Activated CD8-positive, alpha-beta T cell treated with anti-CD3 and anti-CD28 coated beads, Interleukin-2, amount 10 ng/mL, durations not matched to agents 7 days and 5 days (primary cell): ENCODE measurements around the gene SYNPR. TPM values are rescaled to one million over a fixed set of nuclear protein-coding genes. Genes with fewer than 3 reads are reported as not detected.

ENCODE experiments used
- ATAC-seq: fragments of 150-1000 bp; cut with Tn5 transposase; one replicate; pipeline ENCODE4 v1.10.0; 2021; ENCODE audit warnings: moderate library complexity
- CTCF ChIA-PET: fragments of 350-600 bp; sonication (Branson Sonifier 250); formaldehyde crosslinking; loops from one replicate; lab custom pipeline; 2021; ENCODE audit warnings: antibody characterized with exemption; lab: Charles Lee
- POLR2A ChIA-PET: fragments of 350-600 bp; sonication (Branson Sonifier 250); formaldehyde crosslinking; loops from one replicate; lab custom pipeline; 2021; ENCODE audit warnings: antibody characterized with exemption; lab: Charles Lee
- DNase-seq: peaks from one replicate; pipeline ENCODE4 v3.0.0-alpha.2; 2020
- H3K27ac Mint-ChIP-seq: one replicate; pipeline ENCODE4 v1.8.0; 2021; ENCODE audit warnings: mild to moderate bottlenecking, mixed read lengths
- H3K27me3 Mint-ChIP-seq: one replicate; pipeline ENCODE4 v1.8.0; 2021; ENCODE audit warnings: low read depth, mixed read lengths
- H3K36me3 Mint-ChIP-seq: one replicate; pipeline ENCODE4 v1.8.0; 2021; ENCODE audit warnings: low read depth, mixed read lengths
- H3K4me1 Mint-ChIP-seq: one replicate; pipeline ENCODE4 v1.8.0; 2021; ENCODE audit warnings: low read depth, mixed read lengths
- H3K4me3 Mint-ChIP-seq: one replicate; pipeline ENCODE4 v1.8.0; 2021; ENCODE audit warnings: mild to moderate bottlenecking, mixed read lengths
- H3K9me3 Mint-ChIP-seq: one replicate; pipeline ENCODE4 v1.8.0; 2022; ENCODE audit warnings: mixed read lengths; ENCODE audit not compliant: insufficient read depth
- total RNA-seq, 2 experiments: library from RNA; stranded (reverse); gene quantifications; one replicate each; pipeline ENCODE4 v1.2.3, GENCODE V29; 2021

SYNPR gene
- total RNA-seq, 2 experiments from 2014 or later: not detected

- H3K4me1 Mint-ChIP-seq: no peaks in the 10 kb centered on the region
- H3K36me3 Mint-ChIP-seq: no peaks in the 10 kb centered on the region
- H3K4me3 Mint-ChIP-seq: no peak overlapping the region
- no peaks in the 10 kb centered on the region for H3K9me3 Mint-ChIP-seq
- ChIA-PET POLR2A (no interaction called here), CTCF (no interaction called here)
- DNase-seq (no peak), ATAC-seq (no peak)
- H3K27ac Mint-ChIP-seq: no peak overlapping the region
- no peaks in the 10 kb centered on the region for H3K27me3 Mint-ChIP-seq
Observed at GRCh38 chr3:63654211-63654610, 376.1 kb downstream of the SYNPR start.

GRCh38 chr3:63654931-63655330 lies 376.8 kb downstream of the SYNPR start:
- no peak for DNase-seq
- no peaks in the 10 kb centered on the region for H3K36me3 Mint-ChIP-seq
- H3K4me3 Mint-ChIP-seq: no peak overlapping the region
- H3K27me3 Mint-ChIP-seq: no peaks in the 10 kb centered on the region
- H3K27ac Mint-ChIP-seq: no peak overlapping the region
- ATAC-seq: no peak
- H3K9me3 Mint-ChIP-seq: no peaks in the 10 kb centered on the region
- no peaks in the 10 kb centered on the region for H3K4me1 Mint-ChIP-seq
- ChIA-PET POLR2A (no interaction called here), CTCF (no interaction called here)

- no peak for ATAC-seq
- POLR2A ChIA-PET: no interaction called here
Observed at GRCh38 chr3:63655519-63655918, 377.4 kb downstream of the SYNPR start.

GRCh38 chr3:63656786-63657185 lies 378.7 kb downstream of the SYNPR start:
- ATAC-seq (no peak), DNase-seq (no peak)
- Mint-ChIP-seq H3K9me3 (no peaks in the 10 kb centered on the region), H3K4me3 (no peak overlapping the region), H3K4me1 (no peaks in the 10 kb centered on the region), H3K36me3 (no peaks in the 10 kb centered on the region), H3K27ac (no peak overlapping the region), H3K27me3 (no peaks in the 10 kb centered on the region)
- ChIA-PET POLR2A (no interaction called here), CTCF (no interaction called here)

More at GRCh38 chr3:63655519-63655918, 377.4 kb downstream of the SYNPR start:
- H3K4me1 Mint-ChIP-seq: no peaks in the 10 kb centered on the region
- H3K36me3 Mint-ChIP-seq: no peaks in the 10 kb centered on the region
- no peaks in the 10 kb centered on the region for H3K9me3 Mint-ChIP-seq
- CTCF ChIA-PET: no interaction called here
- DNase-seq: no peak
- H3K4me3 Mint-ChIP-seq: no peak overlapping the region
- no peak overlapping the region for H3K27ac Mint-ChIP-seq
- H3K27me3 Mint-ChIP-seq: no peaks in the 10 kb centered on the region

GRCh38 chr3:63661242-63661641 lies 383.1 kb downstream of the SYNPR start:
- Mint-ChIP-seq H3K36me3 (no peaks in the 10 kb centered on the region), H3K4me3 (no peak overlapping the region), H3K4me1 (no peaks in the 10 kb centered on the region), H3K27me3 (no peaks in the 10 kb centered on the region), H3K27ac (no peak overlapping the region), H3K9me3 (no peaks in the 10 kb centered on the region)
- POLR2A ChIA-PET: no interaction called here
- no peak for DNase-seq
- ATAC-seq: no peak
- CTCF ChIA-PET: interaction anchor here (0.6 kb wide), 1 partner anchor 17 kb away, joined by 3 read pairs; no protein-coding TSS in a partner anchor

GRCh38 chr3:63662011-63662410 lies 383.9 kb downstream of the SYNPR start:
- Mint-ChIP-seq H3K4me3 (no peak overlapping the region), H3K9me3 (no peaks in the 10 kb centered on the region), H3K36me3 (no peaks in the 10 kb centered on the region), H3K27me3 (no peaks in the 10 kb centered on the region), H3K27ac (no peak overlapping the region), H3K4me1 (no peaks in the 10 kb centered on the region)
- DNase-seq (no peak), ATAC-seq (no peak)
- CTCF ChIA-PET: no interaction called here
- POLR2A ChIA-PET: no interaction called here

GRCh38 chr3:63662500-63662899 lies 384.4 kb downstream of the SYNPR start:
- Mint-ChIP-seq H3K27me3 (no peaks in the 10 kb centered on the region), H3K4me3 (no peak overlapping the region), H3K9me3 (no peaks in the 10 kb centered on the region), H3K4me1 (no peaks in the 10 kb centered on the region), H3K27ac (no peak overlapping the region), H3K36me3 (no peaks in the 10 kb centered on the region)
- CTCF ChIA-PET: no interaction called here
- POLR2A ChIA-PET: no interaction called here
- DNase-seq (no peak), ATAC-seq (no peak)
